22Rv1 (cell line): ENCODE measurements around the gene DNAJC10.

ENCODE experiments used
- H3K27ac ChIP-seq: fragments of 450-650 bp; 2 replicates; pipeline ENCODE4 v1.5.1; 2017
- ZFX ChIP-seq: fragments of 450-650 bp; IDR thresholded peaks from 2 replicates; pipeline ENCODE4 v1.6.1; 2017; ENCODE audit warnings: antibody characterized with exemption, borderline replicate concordance
- TF ChIP-seq, protein P1 (sequence below): fragments of 450-650 bp; IDR thresholded peaks from 2 replicates; pipeline ENCODE4 v1.5.1; 2017; ENCODE audit warnings: mild to moderate bottlenecking

DNAJC10 gene

DNA sequence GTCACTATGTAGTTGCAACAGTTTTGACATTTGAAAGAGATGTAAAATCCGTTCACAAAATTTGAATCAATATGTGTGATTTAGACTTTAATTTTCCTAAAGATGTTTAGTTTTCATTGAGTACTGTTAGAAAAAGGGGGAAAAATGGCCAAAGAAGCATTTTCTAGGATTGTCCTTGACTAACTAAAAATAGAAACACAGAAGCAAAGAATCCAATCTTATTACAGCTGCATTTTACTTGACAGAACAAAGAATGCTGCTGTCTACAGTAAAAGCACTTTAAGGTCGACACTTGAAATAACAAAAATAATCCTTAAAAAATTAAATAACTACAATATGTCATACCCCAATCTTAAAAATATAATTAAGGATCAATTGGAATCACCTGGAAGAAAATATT lies 101.5 kb downstream of the DNAJC10 start:
- H3K27ac ChIP-seq, result no peak overlapping the region
- TF ChIP-seq, protein P1, sequence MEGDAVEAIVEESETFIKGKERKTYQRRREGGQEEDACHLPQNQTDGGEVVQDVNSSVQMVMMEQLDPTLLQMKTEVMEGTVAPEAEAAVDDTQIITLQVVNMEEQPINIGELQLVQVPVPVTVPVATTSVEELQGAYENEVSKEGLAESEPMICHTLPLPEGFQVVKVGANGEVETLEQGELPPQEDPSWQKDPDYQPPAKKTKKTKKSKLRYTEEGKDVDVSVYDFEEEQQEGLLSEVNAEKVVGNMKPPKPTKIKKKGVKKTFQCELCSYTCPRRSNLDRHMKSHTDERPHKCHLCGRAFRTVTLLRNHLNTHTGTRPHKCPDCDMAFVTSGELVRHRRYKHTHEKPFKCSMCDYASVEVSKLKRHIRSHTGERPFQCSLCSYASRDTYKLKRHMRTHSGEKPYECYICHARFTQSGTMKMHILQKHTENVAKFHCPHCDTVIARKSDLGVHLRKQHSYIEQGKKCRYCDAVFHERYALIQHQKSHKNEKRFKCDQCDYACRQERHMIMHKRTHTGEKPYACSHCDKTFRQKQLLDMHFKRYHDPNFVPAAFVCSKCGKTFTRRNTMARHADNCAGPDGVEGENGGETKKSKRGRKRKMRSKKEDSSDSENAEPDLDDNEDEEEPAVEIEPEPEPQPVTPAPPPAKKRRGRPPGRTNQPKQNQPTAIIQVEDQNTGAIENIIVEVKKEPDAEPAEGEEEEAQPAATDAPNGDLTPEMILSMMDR, result no peak
- TF ChIP-seq ZFX, result no peak

DNA sequence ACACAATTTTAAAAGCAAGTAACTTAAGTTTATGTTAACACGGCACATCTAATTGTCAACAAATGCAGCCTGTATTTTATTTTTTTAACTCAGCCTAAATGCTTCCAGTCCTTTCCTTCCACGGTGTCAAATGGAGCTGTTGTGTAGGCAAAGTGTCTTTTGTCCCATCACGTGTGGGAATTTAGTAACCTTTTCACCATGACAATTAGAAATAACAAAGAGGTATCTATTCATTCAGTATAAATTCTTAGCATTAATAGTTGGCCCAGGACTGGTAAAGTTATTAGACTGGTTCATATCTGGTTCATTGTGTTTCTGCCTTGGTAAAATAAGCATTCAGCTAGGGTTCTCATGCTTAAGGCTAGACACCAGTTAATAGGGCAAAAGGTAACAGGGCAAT lies 102.4 kb downstream of the DNAJC10 start:
- H3K27ac ChIP-seq, result no peak overlapping the region
- TF ChIP-seq, protein P1, result no peak
- no peak for TF ChIP-seq ZFX

DNA sequence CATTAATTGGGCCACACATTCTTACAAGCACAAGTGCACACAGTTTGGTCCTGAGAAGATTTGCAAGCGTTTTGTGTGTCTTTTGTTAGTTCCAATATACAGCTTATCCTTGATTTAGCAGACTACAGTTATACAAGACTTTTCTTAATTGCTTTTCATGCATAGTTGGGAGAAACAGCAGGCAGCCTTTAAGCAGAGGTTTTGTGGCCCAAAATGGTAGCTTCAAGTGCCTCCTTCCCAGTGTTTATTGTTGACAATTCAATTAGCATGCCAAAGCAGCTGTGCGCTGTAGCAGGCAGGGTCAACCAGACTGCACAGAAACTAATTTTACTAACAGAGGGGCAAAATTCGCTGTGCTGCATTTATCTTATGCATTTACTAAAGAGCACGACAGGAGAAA lies 102.9 kb downstream of the DNAJC10 start:
- TF ChIP-seq, protein P1, result no peak
- TF ChIP-seq ZFX, result no peak
- no peak overlapping the region for H3K27ac ChIP-seq

DNA sequence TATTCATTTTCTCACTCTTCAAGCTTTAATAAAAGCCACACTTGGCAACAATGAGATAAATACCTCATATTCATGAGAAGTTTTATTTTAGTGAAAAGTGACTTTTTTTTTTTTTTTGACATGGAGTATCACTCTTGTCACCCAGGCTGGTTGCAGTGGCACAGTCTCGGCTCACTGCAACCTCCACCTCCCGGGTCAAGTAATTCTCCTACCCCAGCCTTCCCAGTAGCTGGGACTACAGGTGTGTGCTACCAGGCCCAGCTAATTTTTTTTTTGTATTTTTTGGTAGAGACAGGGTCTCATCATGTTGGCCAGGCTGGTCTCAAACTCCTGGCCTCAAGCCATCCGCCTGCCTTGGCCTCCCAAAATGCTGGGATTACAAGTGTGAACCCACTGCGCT lies 103.4 kb downstream of the DNAJC10 start:
- H3K27ac ChIP-seq, result no peak overlapping the region
- TF ChIP-seq, protein P1, result no peak
- no peak for TF ChIP-seq ZFX

DNA sequence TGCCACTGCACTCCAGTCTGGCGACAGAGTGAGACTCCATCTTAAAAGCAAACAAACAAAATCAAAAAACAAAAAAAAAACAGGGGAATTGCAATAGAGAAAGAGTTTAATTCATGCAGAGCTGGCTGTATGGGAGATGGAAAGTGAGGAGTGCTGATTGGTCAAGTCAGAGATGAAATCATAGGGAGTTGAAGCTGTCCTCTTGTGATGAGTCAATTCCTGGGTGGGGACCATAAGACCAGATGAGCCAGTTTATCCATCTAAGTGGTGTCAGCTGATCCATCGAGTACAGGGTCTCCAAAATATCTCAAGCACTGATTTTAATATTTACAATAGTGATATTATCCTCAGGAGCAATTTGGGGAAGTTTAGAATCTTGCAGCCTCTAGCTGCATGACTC lies 105.1 kb downstream of the DNAJC10 start:
- no peak for TF ChIP-seq ZFX
- TF ChIP-seq, protein P1, result no peak
- no peak overlapping the region for H3K27ac ChIP-seq

DNA sequence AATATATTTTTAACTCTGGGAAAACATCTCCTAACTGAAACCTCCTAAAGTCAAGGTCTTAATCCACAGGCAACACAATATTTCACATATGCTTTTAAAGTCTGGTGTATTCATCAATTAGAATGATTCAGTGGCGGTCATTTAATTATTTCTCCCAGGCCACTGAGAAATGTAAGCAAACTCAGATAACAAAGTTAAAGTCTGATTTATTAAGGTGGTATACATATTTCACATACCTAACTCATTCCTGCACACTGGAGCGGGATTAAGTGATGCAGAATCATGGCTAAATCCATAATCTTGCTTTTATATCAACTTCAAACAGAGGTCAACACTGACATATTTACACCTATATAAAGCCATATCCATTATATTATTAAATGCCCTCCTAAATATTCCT lies 106.7 kb downstream of the DNAJC10 start:
- no peak overlapping the region for H3K27ac ChIP-seq
- TF ChIP-seq, protein P1, result no peak
- no peak for TF ChIP-seq ZFX

DNA sequence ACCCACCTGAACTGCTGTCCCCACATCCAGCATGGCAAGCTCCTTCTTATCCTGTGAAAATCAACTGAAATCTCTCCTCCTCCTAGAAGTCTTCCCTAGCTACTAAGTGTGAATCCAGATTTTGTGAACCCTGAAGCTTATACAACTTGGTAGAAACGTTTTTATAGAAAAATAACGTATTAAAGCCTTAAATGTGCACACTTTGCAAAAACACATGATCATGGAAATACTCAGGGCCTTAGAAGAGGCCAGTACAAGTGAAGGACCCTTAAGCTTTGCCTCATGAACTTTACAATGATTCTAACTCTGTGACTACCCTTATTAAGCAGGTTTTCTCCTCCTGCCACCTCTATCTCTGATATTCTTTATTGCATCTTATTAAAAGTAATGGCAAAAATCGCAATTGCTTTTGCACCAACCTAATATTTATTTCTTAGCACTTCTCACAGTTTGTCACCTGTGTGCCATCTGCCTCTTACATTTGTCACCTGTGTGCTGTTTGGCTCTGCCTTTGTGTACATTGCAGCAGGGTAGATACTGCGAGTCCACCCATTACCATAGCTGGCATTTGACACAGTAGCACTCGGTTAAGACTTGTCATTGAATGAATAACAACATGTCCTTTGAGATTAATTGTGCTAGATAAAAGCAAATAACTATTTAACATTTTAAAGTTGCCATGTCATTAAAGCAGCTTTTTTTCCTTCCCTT lies 108.2 kb downstream of the DNAJC10 start:
- TF ChIP-seq, protein P1, result no peak
- TF ChIP-seq ZFX, result no peak
- H3K27ac ChIP-seq, result no peak overlapping the region
